Testis (tissue), 3 donors: ENCODE results near the gene CEP78. TPM values are rescaled to one million over a fixed set of nuclear protein-coding genes. Genes with fewer than 3 reads are reported as not detected.

Experiments used
- DNase-seq: peaks from one replicate; pipeline ENCODE4 v3.0.0-alpha.2; 2019
- H3K27ac ChIP-seq, 2 donors: fragments of 200-600 bp; sonication (generic); one replicate each; pipeline ENCODE4 v1.5.1; 2019
- H3K27me3 ChIP-seq: fragments of 200-600 bp; sonication (generic); one replicate; pipeline ENCODE4 v1.5.1; 2019
- H3K36me3 ChIP-seq: fragments of 200-600 bp; sonication (generic); one replicate; pipeline ENCODE4 v1.5.1; 2017; ENCODE audit warnings: low read depth; ENCODE audit errors: missing control alignments
- H3K4me1 ChIP-seq: fragments of 200-600 bp; sonication (generic); one replicate; pipeline ENCODE4 v1.5.1; 2019
- H3K4me3 ChIP-seq, 2 donors: fragments of 200-600 bp; sonication (generic); one replicate each; pipeline ENCODE4 v1.5.1; 2017 to 2019
- H3K9me3 ChIP-seq: fragments of 200-600 bp; sonication (generic); one replicate; pipeline ENCODE4 v1.5.1; 2017
- CTCF ChIP-seq, 3 experiments: fragments of 450-650 bp in 2 of 3; fragments of 200-600 bp in 1 of 3; sonication (generic) in 1 of 3; IDR thresholded peaks; one replicate each; pipeline ENCODE4 v1.5.1; 2016 to 2019; ENCODE audit warnings: antibody characterized with exemption in 3 of 3, mild to moderate bottlenecking in 2 of 3, moderate library complexity in 1 of 3
- POLR2A ChIP-seq: fragments of 450-650 bp; IDR thresholded peaks from one replicate; pipeline ENCODE4 v1.6.1; 2017; ENCODE audit warnings: antibody characterized with exemption, mild to moderate bottlenecking, moderate library complexity
- WGBS, 2 donors: methylation state at CpG; one replicate each; pipeline ENCODE4 v1.1.5; 2018; 5-methylcytosine and 5-hydroxymethylcytosine counted together
- intact Hi-C: fragments of 100-400 bp; cut with DNase I; formaldehyde crosslinking; loops from one replicate; pipeline ENCODE4 v1.15.1; 2023; ENCODE audit warnings: low total_unique reads
- polyA plus RNA-seq: library from polyadenylated mRNA; stranded (reverse); fragments of 350-450 nt; fragmentation: Illumina TruSeq; extraction: RNeasy Lipid Tissue Mini Kit (QIAGEN cat#74804); gene quantifications from one replicate; pipeline ENCODE4 v1.2.3, GENCODE V29; 2014; ENCODE audit warnings: low read depth, low replicate concordance; ENCODE audit not compliant: insufficient read depth
- total RNA-seq, 2 donors: library from RNA; depleted of rRNA; stranded (reverse); fragments of >200 nt; gene quantifications; one replicate each; pipeline ENCODE4 v1.2.3, GENCODE V29; 2016

CEP78 gene
- total and polyA plus RNA-seq, 3 donors from 2014 or later: 28.2 to 50.2 (median 37.4) TPM

- DNase-seq: no peak
- TF ChIP-seq CTCF (IDR thresholded peaks at IDR 0.05) (no peak), POLR2A (no peak)
- Histone ChIP-seq H3K27me3 (no peaks in the 10 kb centered on the region), H3K36me3 (no peaks in the 10 kb centered on the region), H3K9me3 (no peaks in the 10 kb centered on the region), H3K4me3 (no peak overlapping the region), H3K27ac (no peak overlapping the region), H3K4me1 (no peaks in the 10 kb centered on the region)
- 30 to 43% methylated on average over 4 of the region's 4 CpGs for WGBS, 2 donors
- intact Hi-C loops: no loop called here
These were observed 28.0 kb upstream of the CEP78 start for GRCh38 chr9:78207901-78208300.

- Histone ChIP-seq H3K4me3 (no peak overlapping the region), H3K27ac (no peak overlapping the region), H3K9me3 (no peaks in the 10 kb centered on the region), H3K27me3 (no peaks in the 10 kb centered on the region), H3K36me3 (no peaks in the 10 kb centered on the region), H3K4me1 (no peaks in the 10 kb centered on the region)
- DNase-seq: no peak
- no peak for TF ChIP-seq CTCF (IDR thresholded peaks at IDR 0.05)
- no peak for TF ChIP-seq POLR2A
- intact Hi-C loops: no loop called here
- 87 to 93% methylated on average over 7 of the region's 7 CpGs for whole genome bisulfite sequencing, 2 donors
These were observed 26.7 kb upstream of the CEP78 start for GRCh38 chr9:78209127-78209526.

- H3K36me3 ChIP-seq: no peaks in the 10 kb centered on the region
- WGBS, 2 donors: 73 to 94% methylated on average over 4 of the region's 4 CpGs
- H3K27me3 ChIP-seq: no peaks in the 10 kb centered on the region
- H3K4me3 ChIP-seq: no peak overlapping the region
- H3K4me1 ChIP-seq: no peaks in the 10 kb centered on the region
- no peak for DNase-seq
- no peaks in the 10 kb centered on the region for H3K9me3 ChIP-seq
- intact Hi-C loops: no loop called here
- H3K27ac ChIP-seq: no peak overlapping the region
- no peak for TF ChIP-seq CTCF (IDR thresholded peaks at IDR 0.05)
- TF ChIP-seq POLR2A: no peak
These were observed 25.0 kb upstream of the CEP78 start for GRCh38 chr9:78210841-78211301.

- Histone ChIP-seq H3K4me1 (no peaks in the 10 kb centered on the region), H3K27me3 (no peaks in the 10 kb centered on the region), H3K4me3 (no peak overlapping the region), H3K9me3 (no peaks in the 10 kb centered on the region), H3K36me3 (no peaks in the 10 kb centered on the region), H3K27ac (no peak overlapping the region)
- intact Hi-C loops: no loop called here
- DNase-seq: no peak
- TF ChIP-seq CTCF (IDR thresholded peaks at IDR 0.05) (no peak), POLR2A (no peak)
These were observed 23.0 kb upstream of the CEP78 start for GRCh38 chr9:78212868-78213267.

GRCh38 chr9:78213712-78214111, 22.2 kb upstream of the CEP78 start:
- WGBS, 2 donors: 15% methylated on average over 4 of the region's 4 CpGs
- Histone ChIP-seq H3K27ac (no peak overlapping the region), H3K36me3 (no peaks in the 10 kb centered on the region), H3K27me3 (no peaks in the 10 kb centered on the region), H3K4me1 (no peaks in the 10 kb centered on the region), H3K4me3 (no peak overlapping the region), H3K9me3 (no peaks in the 10 kb centered on the region)
- DNase-seq: no peak
- TF ChIP-seq CTCF (IDR thresholded peaks at IDR 0.05) (peak in 2 of 3 experiments; percentile 18 to 35), POLR2A (no peak)
- intact Hi-C loops: no loop called here
